ENCODE measurements around the gene DUS1L.
A peak's percentile ranks its signal among the peaks of the same experiment; 100 is the strongest.

DUS1L gene

DNA sequence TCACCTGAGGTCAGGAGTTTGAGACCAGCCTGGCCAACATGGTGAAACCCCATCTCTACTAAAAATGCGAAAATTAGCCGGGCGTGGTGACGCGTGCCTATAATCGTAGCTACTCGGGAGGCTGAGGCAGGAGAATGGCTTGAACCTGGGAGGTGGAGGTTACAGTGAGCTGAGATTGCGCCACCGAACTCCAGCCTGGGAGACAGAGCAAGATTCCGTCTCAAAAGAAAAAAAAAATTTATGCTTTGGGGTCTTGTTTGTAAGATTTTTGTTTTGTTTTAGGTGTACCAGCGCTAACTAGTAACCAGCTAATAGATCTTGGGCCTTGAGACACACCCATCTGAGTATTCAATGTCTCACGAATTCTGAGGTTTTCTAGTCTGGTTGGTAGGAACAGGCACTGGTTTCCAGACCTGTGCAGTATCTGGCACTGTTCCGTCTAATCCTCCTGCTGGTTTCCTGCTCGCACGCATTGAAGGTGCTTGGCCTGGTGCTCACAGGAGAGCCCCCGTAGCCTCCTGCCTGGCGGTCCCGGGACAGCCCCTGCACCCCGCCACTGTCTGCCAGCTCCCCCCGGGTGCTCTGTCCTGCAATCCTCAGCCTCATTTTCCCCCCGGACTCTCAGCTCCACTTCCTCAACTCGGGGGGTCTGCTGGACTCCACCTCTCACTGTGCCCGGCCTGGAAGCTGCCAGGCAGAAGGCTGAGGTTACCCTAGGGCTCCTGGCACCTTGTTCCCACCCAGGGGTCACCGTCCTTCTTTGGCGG lies 10.6 kb upstream of the DUS1L start:
- no peak for DNase-seq

DNA sequence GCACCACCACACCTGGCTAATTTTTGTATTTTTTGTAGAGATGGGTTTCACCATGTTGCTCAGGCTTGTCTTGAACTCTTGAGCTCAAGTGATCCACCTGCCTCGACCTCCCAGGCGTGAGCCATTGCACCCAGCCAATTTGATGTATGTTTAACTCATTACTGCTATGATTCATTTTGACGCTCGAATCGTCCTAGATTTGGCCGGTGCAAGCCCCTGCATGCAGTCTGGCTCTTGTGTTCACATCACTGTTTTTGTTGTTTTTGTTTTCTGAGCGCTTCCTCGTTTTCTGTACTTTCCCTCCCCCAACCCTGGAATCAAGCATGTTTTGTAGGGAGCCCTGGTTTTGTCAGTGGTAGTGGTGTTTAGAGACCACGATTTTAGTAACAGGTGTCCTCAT lies 7.8 kb upstream of the DUS1L start:
- no peak for DNase-seq

DNA sequence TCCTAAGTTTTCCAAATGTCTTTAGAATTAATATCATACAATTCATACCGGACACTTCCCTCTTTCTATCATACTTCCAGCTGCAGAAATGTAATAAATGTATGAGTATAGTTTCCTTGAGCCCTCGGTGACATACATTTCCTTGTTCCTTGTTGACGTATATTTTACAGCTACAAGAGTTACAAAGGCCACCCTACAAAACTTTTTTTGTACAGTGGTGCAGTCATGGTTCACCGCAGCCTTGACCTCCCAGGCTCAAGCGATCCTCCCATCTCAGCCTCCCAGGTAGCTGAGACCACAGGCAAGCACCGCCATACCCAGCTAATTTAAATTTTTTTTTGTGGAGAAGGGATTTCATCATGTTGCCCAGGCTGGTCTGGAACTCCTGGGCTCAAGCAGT lies 7.2 kb upstream of the DUS1L start:
- no peak for DNase-seq

DNA sequence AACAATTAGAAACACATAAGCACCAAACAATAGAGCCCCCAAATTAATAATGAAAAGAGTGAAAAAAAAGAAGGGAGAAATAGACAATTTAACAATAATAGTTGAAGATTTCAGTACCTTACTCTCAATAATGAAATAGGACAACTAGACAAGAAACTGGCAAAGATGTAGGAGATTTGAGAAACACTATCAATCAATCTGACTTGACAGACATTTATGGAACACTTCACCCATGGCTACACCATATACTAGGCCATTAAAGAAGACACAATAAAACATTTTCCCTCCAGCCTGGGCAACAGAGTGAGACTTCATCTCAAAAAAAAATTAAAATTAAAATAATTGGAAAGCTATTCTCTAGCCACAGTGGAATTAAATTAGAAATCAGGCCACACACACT lies 5.0 kb upstream of the DUS1L start:
- DNase-seq, result no peak

DNA sequence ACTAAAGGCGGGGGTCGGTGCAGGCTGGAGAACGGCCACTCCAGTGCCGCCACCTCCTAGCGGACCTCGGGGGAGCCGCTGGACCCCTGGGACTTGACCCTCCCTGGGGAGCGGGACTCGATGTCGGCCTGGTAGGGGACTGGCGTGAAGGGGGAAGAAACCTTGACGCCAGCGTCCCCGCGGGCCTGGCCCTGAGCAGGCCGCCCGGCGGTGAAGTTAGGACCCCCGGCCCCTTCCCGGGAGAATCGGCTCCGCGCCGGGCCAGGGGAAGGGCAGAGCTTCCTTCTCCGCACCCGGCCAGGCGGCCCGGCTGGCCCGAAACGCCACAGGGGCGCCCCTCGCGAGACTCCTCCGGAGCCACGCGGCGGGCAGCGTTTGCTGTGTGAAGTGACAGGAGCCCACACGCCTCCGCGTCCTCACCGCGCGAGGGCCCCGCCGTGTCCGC lies 389 bp downstream of the DUS1L start:
- no peak for DNase-seq

DNA sequence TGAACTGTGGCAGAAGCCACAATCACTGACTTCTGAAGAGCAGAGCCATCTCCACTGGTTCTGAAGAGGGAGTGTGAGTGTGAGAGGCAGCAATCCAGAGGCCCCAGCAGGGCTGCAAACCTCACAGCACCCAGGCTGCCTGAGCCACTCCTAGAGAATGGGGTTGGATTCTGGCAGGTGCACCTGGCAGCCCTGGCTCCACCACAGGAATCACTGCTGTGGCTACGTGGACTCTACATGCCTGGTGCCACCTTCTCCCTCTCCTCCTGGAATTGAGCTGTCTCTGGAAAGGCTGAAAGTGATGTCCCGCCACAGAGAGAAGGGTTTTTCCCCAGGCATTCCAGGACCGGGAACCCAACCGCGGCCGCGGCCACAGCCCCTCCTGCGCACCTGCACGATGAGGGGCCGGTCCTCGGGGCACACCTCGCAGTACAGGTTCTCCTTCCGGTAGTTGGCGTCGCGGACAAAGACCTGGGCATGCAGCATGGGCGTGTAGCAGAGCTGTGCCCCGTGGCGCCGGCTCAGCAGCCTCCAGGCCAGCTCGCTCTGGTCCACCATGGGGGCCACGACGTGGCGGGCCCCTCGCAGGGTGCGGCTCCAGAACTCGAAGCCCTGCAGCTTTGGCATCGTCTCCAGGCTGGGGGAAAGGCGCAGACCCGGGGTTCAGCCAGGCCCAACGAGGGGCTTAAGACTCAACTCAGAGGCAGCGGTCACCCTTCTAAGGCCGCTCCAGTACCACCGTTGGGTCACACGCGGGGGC lies 991 bp downstream of the DUS1L start:
- DNase-seq, result peak; percentile 6

DNA sequence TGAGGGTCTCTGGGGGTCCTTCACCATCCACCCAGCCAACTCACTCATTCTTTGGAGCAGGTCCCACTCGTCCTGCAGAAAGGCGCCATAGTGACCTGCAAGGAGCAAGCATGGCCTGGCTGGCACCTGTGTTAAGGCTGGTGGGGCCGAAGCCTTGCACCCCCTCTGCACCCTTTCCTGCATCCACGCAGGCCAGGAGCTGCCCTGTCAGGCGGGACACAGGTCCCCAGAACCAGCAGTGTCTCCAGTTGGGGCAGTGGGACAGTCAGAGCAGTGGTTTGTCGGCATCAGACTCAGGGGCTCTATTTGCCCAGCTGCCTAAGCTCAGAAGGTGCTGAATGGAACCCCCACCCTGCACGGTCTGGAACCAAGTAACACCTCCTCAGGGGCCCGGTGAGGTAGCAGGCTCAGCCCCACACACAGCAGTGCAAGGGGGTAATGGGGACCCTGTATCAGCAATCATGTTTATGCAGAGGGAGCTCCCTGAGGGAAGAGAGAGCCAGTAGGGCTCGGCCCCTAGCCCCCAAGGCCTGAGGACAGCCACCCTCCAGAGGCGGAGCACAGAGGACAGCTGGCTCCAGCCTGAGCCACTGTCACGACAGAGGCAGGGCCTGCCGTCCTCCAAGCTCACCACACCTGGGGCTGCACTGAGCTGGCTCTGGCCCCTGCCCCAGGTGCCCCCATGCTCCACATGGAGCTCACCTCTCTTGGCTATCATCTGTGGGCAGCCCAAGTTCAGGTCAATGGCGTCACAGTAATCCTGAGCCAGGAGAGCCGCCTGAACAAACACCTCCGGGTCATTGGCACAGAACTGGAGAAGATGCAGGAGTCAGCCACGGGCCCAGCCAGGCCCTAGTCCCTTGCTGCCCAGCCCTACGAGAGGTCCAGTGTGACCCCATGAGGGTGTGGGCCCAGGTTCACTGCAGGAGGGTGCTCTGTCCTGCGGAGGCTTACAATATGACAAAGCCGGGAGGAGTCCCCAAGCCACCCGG lies 1.9 kb downstream of the DUS1L start:
- DNase-seq, result no peak

DNA sequence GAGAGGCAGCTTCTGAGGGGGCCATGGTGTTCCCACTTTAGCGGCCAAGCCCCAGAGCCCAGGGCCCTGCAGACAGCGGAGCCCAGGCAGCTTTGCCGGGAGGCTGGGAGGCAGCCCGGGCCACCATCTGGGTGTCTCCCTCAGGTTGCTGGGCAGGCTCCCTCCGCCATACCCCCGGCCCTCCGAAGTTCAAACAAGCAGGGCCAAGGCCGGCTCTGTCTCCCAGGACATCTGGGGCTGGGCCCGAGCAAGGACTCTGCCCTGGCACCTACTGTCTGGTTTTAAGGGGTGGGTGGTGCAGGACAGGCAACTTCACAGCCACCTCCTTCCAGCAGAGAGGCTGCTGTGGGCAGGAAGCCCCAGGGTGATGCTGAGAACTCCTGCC lies 2.6 kb downstream of the DUS1L start:
- DNase-seq, result no peak

DNA sequence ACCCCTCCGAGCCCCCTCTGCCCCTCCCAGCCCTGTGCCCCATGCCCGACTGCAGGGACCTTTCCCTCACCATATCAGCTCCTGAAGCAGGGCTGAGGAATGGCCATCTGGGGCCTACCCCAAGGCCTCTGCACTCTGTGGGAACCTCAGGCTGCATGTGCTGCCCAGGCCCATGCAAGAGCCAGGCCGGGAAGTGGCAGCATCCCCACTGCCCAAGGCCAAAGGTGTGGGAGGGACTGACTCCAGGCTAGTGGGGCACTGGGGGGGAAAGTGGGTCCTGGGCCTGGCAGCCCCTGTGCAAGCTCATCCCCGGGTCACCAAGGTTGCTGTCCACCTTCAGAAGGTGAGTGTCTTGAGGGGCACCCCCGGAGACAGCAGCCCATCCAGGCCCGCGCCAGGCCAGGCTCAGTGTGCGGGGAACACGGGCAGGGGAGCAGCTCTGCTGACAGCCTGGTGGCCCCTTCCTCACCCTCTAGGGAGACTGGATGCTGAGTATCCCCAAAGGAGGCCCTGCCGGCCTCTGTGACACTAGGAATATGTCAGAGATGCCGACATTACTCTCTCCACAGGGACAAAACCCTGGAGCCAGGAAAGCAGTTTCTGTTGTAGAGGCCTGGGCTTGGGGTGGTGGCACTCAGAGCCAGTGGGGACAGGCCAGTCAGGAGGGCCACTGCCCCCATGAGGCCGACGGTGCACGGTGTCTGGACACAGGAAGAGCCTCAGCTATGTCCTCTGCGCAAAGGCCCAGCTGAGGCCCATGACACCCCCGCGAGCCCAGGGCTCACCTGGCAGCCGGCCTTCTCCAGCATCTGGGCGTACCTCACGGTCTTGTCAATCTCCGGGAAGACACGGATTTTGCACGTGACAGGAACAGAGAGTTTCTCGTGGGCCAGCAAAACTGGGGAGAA lies 3.3 kb downstream of the DUS1L start:
- DNase-seq, result no peak

DNA sequence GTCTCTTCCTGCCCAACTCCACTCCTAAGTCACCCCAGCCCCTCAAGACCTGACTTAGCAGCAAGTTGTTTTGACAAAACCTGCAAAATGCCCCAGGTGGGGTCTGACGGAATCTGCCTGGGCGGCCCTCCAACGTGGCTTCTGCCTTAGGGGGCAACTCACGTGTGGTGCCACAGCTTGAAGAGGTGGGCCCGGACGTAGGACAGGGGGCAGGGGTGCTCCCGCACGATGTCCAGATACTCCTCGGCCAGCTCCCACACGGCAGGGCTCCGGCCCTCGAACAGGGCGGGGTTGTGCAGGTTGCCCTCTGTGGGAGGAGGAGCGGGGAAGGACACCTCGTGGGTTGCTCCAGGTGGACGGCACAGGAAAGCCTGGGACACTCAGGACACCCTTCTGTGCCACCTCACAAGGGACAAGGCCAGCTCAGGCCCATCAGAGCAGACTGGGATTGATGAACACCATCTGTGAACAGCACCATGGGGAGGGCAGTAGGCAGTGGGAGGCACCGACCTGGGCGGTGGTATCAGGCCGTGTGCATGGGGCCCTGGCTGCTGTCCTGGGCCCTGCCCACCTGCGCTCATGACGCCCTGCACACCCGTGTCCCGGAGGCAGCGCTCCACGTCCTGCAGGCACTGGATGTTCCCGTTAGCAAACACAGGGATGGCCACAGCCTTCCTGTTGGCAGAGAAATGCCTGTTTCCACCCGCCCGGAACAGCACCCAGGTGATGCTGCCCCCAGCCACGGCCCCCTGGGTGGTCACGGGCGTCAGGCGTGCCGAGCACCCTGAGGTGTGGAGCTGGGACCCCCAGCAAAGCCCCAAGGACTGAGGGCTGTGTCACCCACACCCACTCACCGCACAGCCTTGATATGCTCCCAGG lies 4.3 kb downstream of the DUS1L start:
- no peak for DNase-seq

DNA sequence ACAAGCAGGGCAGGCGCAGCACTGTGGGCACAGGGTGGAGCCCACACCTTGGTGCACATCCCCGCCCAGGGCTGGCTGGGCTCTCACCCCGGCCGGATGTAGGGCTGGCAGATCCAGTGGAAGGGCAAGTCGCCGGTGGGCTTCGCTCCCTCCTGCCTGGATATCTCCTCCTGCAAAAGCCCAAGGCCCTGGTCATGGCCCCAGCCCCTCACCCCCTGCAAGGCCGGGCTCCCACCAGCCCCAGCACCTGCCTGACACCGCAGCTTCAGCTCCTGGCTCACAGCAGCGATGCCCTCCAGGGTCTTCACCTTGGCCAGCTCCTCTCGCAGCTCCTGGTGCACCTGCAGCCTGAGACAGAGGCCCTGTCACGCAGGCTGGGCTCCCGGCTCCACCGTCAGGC lies 5.0 kb downstream of the DUS1L start:
- DNase-seq, result no peak

DNA sequence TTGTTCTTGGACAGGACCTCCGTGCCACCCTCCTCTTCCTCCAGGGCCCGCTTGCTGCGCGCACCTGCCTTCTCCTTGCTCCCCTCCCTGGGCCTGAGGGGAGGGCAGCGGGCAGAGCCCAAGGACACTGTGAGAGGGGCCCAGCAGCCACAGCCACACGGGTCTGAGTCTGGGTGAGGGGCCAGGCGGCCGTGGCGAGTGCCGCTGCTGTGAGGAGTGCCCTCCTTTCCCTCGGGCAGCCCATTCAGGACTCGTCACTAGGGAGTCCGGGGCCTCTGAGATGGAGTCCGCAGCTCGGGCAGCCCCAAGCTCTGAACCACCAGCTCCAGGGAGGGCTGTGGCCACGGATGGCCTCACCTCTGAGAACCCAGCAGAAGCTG lies 5.6 kb downstream of the DUS1L start:
- no peak for DNase-seq

DNA sequence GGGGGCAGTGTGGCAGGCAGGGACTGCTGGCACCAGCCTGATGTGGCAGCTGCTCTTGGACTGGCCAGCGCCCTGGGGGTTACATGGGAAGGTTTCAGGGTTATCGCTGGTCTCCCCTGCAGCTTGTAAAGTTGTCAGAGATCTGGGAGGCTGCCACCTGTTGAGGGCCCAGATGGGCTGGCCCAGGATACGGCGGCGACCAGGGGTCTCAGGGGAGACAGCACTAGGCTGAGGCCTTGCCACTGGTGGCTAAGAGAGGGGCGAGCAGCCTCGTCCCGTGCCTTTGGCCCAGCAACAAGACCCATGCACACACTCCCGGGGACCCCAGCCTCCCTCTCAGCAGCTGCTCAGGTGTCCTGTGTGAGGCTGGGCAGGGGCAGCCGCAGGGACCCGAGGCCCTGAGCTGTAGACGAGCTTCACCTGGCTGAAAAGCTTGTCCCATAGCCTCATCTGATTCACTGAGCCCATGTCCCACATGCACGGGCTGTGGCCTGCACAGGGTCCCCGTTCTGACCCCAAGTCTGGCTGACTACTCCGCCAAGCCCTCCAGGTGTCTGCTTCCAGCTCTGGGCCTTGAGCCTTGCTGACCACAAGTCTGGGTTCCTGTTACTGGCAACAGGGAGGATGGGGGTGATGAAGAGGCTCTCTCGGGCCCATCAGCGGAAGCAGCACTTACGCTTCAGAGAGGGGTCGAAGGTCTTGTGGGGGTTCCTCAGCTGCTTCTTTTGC lies 6.2 kb downstream of the DUS1L start:
- no peak for DNase-seq

DNA sequence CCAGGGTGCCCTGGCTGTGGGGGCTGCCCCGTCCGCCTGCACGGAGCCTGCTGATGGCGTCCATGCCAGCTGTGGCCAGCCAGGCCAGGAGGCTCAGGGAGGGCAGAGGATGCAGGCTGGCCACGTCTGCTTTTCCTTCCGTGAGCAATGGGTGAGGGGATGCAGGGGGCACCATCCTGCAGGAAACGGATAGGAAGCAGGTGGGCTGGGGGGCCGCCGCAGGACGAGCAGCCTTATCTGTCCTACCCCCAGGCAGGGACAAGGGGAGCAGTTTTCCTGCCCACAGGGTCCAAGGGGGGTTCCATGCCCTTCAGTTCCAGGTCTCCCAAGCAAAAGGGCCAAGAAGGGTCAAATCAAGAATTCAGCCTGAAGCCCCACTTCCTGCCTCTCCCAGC lies 6.8 kb downstream of the DUS1L start:
- no peak for DNase-seq

DNA sequence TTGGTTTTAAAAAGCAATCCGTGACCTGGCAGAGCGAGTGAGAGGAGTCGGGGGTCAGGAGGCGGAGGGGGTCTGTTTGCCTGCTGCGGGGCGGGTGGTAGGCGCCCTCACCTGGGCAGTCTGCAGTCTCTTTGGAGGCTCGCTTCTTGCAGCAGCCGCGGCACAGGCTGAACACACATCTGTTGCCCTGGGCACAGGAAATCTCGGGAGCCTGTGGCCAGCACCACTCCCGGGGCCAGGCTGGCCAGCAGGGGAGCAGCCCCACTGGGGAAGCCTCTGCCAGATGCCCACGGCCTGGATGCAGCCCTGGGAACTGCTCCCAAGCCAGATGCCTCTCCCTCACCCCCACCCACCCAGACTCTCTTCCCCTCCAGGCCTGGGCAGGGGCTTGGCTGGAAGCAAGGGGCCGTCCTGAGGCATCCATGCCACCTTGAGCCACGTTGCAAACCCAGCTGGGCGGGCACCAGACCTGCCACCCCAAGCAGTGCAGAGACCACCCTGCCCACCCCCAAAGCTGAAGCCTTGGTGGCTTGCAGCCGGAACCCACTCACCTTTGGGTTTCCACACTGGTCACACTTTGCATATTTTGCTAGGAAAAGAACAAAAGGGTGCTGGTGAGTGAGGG lies 7.3 kb downstream of the DUS1L start:
- DNase-seq, result no peak

DNA sequence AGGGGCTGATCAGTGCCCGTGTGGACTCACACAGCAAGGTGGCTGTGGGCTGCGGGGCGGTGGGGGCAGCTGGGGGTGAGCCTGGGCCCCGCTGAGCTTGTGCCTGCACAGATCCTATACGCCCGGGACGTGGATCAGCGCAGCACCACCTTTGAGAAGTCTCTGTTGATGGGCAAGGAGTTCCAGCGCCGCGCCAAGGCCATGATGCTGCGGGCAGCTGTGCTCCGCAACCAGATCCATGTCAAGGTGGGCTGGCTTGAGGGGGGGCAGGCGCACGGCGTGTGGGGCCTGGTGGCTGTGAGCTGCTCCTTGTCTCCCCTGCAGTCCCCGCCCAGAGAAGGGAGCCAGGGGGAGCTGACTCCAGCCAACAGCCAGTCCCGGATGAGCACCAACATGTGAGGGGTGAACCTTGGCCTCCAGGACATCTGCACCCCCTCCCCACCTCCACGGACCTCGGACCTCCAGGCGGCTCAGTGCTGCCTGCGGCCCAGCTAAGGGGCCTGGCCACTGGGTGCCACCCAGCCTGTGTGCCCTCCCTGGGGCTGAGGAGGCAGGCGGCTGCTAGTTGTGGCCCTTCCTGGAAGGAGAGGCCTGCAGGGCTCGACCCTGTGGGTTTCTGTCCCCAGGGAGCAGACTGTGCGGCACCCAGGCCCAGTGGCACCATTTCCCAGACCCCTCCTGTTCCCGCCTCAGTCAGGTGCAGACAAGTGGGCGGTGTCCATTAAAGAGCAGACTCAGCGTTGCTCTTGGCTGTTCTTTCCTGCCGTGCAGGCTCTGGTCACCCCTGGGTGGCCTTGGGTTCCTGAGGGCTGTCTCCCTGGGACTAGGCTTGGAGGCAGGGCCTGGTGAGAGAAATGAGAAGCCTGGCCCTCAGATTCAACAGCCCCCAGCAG lies 8.6 kb downstream of the DUS1L start:
- DNase-seq, result no peak

DNA sequence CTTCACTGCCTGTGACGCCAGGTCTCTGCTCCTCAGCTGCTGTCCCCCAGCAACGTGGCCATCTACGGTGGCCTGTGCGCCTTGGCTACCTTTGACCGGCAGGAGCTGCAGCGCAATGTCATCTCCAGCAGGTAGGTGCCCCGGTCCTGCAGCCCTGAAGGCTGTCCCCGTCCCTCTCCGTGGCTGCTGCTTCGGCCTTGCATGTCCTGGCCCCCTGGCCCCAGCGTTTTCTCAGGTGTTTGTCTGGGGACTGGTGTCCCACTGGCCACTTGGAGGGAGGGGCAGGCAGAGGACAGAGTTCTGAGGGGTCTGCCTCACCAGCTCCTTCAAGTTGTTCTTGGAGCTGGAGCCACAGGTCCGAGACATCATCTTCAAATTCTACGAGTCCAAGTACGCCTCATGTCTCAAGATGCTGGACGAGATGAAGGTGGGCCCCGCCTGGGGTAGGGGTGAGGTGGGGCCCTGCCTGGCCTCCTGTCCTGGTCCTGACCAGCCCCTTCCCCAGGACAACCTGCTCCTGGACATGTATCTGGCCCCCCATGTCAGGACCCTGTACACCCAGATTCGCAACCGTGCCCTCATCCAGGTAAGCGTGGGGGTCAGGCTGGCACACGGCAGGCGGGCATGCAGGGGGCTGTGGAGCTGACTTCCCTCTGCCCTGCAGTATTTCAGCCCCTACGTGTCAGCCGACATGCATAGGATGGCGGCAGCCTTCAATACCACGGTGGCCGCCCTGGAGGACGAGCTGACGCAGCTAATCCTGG lies 9.5 kb downstream of the DUS1L start:
- no peak for DNase-seq

Data from NCI-H2029 (cell line).